ENCODE data around the gene DCLRE1C. TPM values are rescaled to one million over a fixed set of nuclear protein-coding genes. Genes with fewer than 3 reads are reported as not detected.

Gene DCLRE1C
- total and polyA plus RNA-seq, 2 donors (not counting 3 experiments of a cell fraction or from before 2014, with no cell fraction given): 2.1 to 15.8 TPM

GRCh38 chr10:14930610-14931009 lies 23.3 kb downstream of the DCLRE1C start:
- H3K4me1 ChIP-seq (ENCODE audit: control insufficient read depth, extremely low read depth, insufficient read depth, low read length): no peaks in the 10 kb centered on the region
- no peak overlapping the region for H3K4me3 ChIP-seq (replicated peaks in 1 of 3; ENCODE audit: insufficient read depth in 1 of 3, low read depth in 1 of 3, low read length in 3 of 3)
- POLR2A ChIA-PET: no interaction called here
- no peak overlapping the region for H2AFZ ChIP-seq (ENCODE audit: low read depth, low read length)
- peaks cover 7 to 9% of the 10 kb centered on the region in 2 experiments for H3K36me3 ChIP-seq (ENCODE audit: control insufficient read depth in 2 of 2, extremely low read depth in 1 of 2, insufficient read depth in 2 of 2, low read length in 2 of 2)
- no peaks in the 10 kb centered on the region for H3K27me3 ChIP-seq (ENCODE audit: control insufficient read depth in 2 of 2, insufficient read depth in 2 of 2, low read length in 2 of 2)
- H3K9me1 ChIP-seq (replicated peaks; ENCODE audit: control insufficient read depth, extremely low read depth, insufficient read depth, low read length): no peaks in the 10 kb centered on the region
- no peak for DNase-seq (ENCODE audit: low read depth, low spot score)
- no peak overlapping the region for H3K9ac ChIP-seq (replicated peaks; ENCODE audit: extremely low read depth, insufficient read depth, low read length)
- H3K79me2 ChIP-seq (ENCODE audit: control insufficient read depth, insufficient read depth, low read length): no peaks in the 10 kb centered on the region
- FAIRE-seq: no peak
- intact Hi-C loops (cut with micrococcal nuclease) (no loop called here), dilution Hi-C loops (cut with MboI; ENCODE audit: extremely low pct_ligation_motif_present, low sequenced_read_pairs) (no loop called here)
- CTCF ChIA-PET: interaction anchor here (0.6 to 1.0 kb wide), 2 partner anchors 24 to 114 kb away, joined by 3 read pairs; no protein-coding TSS in a partner anchor
- H3K27ac ChIP-seq (ENCODE audit: insufficient read depth, low read depth, low read length): no peak overlapping the region
- peaks cover 2% of the 10 kb centered on the region for H4K20me1 ChIP-seq (replicated peaks; ENCODE audit: control insufficient read depth, extremely low read depth, insufficient read depth, low read length)
- no peak overlapping the region for H3K4me2 ChIP-seq (ENCODE audit: insufficient read depth, low read length)
- H3K9me3 ChIP-seq (replicated peaks; ENCODE audit: control insufficient read depth, insufficient read depth, low read length): no peaks in the 10 kb centered on the region
- no peak for TF ChIP-seq EZH2 (IDR thresholded peaks at IDR 0.05; ENCODE audit: borderline replicate concordance, low read depth, low read length, severe bottlenecking)
- no TSS peak for BruUV-seq (replicated peaks)

DNA sequence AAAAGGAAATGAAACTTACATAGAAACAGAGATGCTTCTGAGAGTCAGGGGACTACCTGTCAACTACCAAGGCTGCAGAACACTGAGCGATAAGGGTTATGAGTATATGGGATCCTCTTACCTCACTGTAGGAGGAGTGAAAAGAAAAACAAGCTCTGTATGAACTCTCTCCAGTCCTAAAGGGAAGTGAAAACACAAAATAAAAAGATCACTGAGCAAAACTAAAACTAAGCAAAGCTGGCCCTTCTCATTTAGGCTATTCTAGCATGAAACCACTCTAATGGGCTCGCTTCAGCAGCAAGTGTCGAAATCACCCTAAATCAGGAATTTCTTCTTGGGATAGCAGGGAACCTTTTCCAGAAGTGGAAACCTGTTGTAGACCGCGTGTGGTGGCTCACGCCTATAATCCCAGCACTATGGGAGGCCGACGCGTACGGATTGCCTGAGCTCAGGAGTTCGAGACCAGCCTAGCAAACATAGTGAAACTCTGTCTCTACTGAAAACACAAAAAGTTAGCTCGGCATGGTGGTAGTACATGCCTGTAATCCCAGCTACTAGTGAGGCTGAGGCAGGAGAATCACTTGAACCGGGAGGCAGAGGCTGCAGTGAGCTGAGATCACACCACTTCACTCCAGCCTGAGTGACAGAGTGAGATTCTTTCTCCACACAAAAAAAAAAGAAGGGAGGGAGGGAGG lies 27.0 kb downstream of the DCLRE1C start:
- H3K9ac ChIP-seq (replicated peaks; ENCODE audit: extremely low read depth, insufficient read depth, low read length): no peak overlapping the region
- no peaks in the 10 kb centered on the region for H3K79me2 ChIP-seq (ENCODE audit: control insufficient read depth, insufficient read depth, low read length)
- H4K20me1 ChIP-seq (replicated peaks; ENCODE audit: control insufficient read depth, extremely low read depth, insufficient read depth, low read length): peaks cover 2% of the 10 kb centered on the region
- H3K4me2 ChIP-seq (ENCODE audit: insufficient read depth, low read length): no peak overlapping the region
- BruUV-seq (replicated peaks): no TSS peak
- TF ChIP-seq CTCF (IDR thresholded peaks at IDR 0.05; ENCODE audit: extremely low read depth in 1 of 2, insufficient read depth in 1 of 2, low read depth in 1 of 2, low read length in 2 of 2): no peak
- TF ChIP-seq GATA2 (IDR thresholded peaks at IDR 0.05; ENCODE audit: insufficient read depth, insufficient read length, low read depth, low read length): no peak
- TF ChIP-seq POLR2A (IDR thresholded peaks at IDR 0.05; ENCODE audit: low read depth, low read length): no peak
- TF ChIP-seq, protein P1, sequence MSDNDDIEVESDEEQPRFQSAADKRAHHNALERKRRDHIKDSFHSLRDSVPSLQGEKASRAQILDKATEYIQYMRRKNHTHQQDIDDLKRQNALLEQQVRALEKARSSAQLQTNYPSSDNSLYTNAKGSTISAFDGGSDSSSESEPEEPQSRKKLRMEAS (IDR thresholded peaks at IDR 0.05; ENCODE audit: insufficient read depth, insufficient read length): no peak
- TF ChIP-seq FOS (IDR thresholded peaks at IDR 0.05; ENCODE audit: borderline replicate concordance, insufficient read depth, low read length): no peak
- no peak for TF ChIP-seq JUN (IDR thresholded peaks at IDR 0.05; ENCODE audit: borderline replicate concordance, insufficient read depth, insufficient read length, low read depth)
- no peak for TF ChIP-seq EZH2 (IDR thresholded peaks at IDR 0.05; ENCODE audit: borderline replicate concordance, low read depth, low read length, severe bottlenecking)
- no peak for TF ChIP-seq POLR2AphosphoS5 (IDR thresholded peaks at IDR 0.05; ENCODE audit: insufficient read depth, low read depth, low read length)
- TF ChIP-seq MYC (IDR thresholded peaks at IDR 0.05; ENCODE audit: low read depth, low read length): no peak
- H3K36me3 ChIP-seq (ENCODE audit: control insufficient read depth in 2 of 2, extremely low read depth in 1 of 2, insufficient read depth in 2 of 2, low read length in 2 of 2): peaks cover 11 to 17% of the 10 kb centered on the region in 2 experiments
- intact Hi-C loops (cut with micrococcal nuclease) (no loop called here), dilution Hi-C loops (cut with MboI; ENCODE audit: extremely low pct_ligation_motif_present, low sequenced_read_pairs) (no loop called here)
- H2AFZ ChIP-seq (ENCODE audit: low read depth, low read length): no peak overlapping the region
- H3K4me3 ChIP-seq (replicated peaks in 1 of 3; ENCODE audit: insufficient read depth in 1 of 3, low read depth in 1 of 3, low read length in 3 of 3): no peak overlapping the region
- no peaks in the 10 kb centered on the region for H3K9me3 ChIP-seq (replicated peaks; ENCODE audit: control insufficient read depth, insufficient read depth, low read length)
- H3K27me3 ChIP-seq (ENCODE audit: control insufficient read depth in 2 of 2, insufficient read depth in 2 of 2, low read length in 2 of 2): no peaks in the 10 kb centered on the region
- H3K27ac ChIP-seq (ENCODE audit: insufficient read depth, low read depth, low read length): no peak overlapping the region
- ChIA-PET POLR2A (no interaction called here), CTCF (interaction anchor here (0.7 kb wide), 1 partner anchor 26 kb away, joined by 4 read pairs; no protein-coding TSS in a partner anchor)
- H3K9me1 ChIP-seq (replicated peaks; ENCODE audit: control insufficient read depth, extremely low read depth, insufficient read depth, low read length): no peaks in the 10 kb centered on the region
- DNase-seq (ENCODE audit: low read depth, low spot score) (no peak), FAIRE-seq (no peak)
- H3K4me1 ChIP-seq (ENCODE audit: control insufficient read depth, extremely low read depth, insufficient read depth, low read length): no peaks in the 10 kb centered on the region

Measured in endothelial cell of umbilical vein (primary cell).